Esophagus muscularis mucosa (tissue), 4 donors: Measurements from ENCODE around the gene SLCO1B3.

ENCODE experiments used
- CTCF ChIP-seq, 3 experiments: fragments of 200-600 bp in 2 of 3; fragments of 450-650 bp in 1 of 3; sonication (generic) in 2 of 3; IDR thresholded peaks; one replicate each; pipeline ENCODE4 v1.5.1; 2017 to 2019; ENCODE audit warnings: antibody characterized with exemption in 3 of 3, mild to moderate bottlenecking in 2 of 3, moderate library complexity in 1 of 3
- EP300 ChIP-seq: sonication (generic); formaldehyde crosslinking; IDR thresholded peaks from one replicate; pipeline ENCODE4 v1.6.1; 2017; ENCODE audit warnings: antibody characterized with exemption
- POLR2A ChIP-seq: fragments of 450-650 bp; IDR thresholded peaks from one replicate; pipeline ENCODE4 v1.6.1; 2017; ENCODE audit warnings: antibody characterized with exemption, moderate library complexity, mild to moderate bottlenecking, low read depth
- POLR2AphosphoS5 ChIP-seq, 2 donors: sonication (generic); formaldehyde crosslinking; IDR thresholded peaks; one replicate each; pipeline ENCODE4 v1.6.1; 2017; ENCODE audit warnings: antibody characterized with exemption in 2 of 2

DNA sequence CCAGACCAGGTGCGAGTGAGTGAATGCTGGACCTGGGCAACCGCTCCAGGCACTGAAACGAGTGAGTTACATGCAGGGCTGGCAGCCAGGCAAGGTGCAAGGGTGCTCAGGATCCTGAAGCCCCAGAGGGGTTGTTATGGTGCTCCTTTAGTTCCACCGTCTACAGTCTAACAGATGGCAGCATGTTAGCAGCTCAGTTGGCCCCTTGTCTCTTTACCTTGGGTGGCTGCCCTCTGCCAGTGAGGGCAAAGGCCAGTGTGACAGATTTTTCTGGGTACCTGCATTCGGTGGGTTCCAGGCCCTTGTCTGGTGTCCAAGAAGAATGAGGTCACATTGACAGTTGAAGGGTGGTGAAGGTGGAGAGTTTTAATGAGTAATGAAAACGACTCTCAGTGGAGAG is 106.8 kb downstream of the SLCO1B3 start:
- TF ChIP-seq CTCF (IDR thresholded peaks at IDR 0.05): no peak
- no peak for TF ChIP-seq POLR2A
- no peak for TF ChIP-seq POLR2AphosphoS5 (IDR thresholded peaks at IDR 0.05)
- no peak for TF ChIP-seq EP300
